NCI-H345 (cell line): Measurements from ENCODE around the gene TGFBR2.

Experiments used
- DNase-seq: peaks from one replicate; lab custom pipeline; 2025; lab: John Stamatoyannopoulos, UW

The TGFBR2 gene

DNA sequence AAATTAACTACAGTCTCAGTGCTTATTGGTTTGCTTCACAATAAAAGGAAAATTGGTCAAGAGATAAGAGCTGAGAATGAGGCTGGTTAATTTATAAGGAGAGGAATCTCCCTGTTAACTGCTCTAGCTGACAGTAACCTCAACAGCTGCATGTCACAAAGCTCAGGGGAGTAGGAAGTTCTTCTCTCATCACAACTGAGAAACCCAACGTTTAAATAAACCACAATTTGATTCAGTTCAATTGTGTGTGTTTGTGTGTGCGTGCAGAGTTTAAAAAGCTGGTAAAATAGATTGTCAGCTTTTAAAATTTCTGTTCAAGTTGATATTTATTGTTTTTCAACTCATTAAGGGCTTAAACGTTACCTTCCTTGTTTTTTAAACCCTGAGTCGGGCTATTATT lies 3.5 kb upstream of the TGFBR2 start:
- DNase-seq = no peak

DNA sequence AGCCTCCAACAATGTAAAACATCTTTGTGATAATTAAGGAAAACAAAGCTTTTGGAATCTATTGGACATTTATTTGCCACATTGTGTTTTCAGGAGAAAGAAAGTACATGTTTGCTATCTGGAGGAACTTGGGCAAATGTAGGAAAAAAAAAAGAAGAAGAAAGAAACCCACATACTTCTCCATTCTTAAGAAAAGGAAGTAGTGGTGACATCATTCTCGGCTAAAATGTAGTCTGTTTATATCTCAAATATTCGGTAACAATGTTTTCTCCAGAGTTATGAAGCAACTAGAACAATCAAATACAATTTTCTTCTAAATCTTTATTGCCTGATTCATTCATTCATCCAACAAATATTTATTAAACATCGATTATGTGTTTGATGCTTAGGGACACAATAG lies 2.3 kb upstream of the TGFBR2 start:
- no peak for DNase-seq

DNA sequence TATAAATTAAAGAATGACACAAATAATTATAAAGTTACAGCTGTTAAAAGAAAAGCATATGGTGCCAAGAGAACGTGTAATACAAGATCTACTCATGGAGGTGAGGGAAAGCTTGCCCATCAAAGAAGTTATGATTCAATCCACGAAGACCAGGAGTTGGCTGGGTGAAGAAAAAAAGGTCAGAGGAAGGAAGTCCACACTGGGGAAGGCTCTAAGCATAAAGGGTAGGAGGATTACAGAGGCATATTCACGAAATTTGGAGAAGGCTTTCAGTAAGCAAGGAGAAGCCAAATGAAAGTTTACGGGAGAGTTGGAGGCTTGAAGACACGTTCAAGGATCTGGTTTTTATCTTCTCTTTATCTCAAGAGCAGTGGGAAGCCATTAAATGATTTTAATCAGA lies 1.8 kb upstream of the TGFBR2 start:
- no peak for DNase-seq

DNA sequence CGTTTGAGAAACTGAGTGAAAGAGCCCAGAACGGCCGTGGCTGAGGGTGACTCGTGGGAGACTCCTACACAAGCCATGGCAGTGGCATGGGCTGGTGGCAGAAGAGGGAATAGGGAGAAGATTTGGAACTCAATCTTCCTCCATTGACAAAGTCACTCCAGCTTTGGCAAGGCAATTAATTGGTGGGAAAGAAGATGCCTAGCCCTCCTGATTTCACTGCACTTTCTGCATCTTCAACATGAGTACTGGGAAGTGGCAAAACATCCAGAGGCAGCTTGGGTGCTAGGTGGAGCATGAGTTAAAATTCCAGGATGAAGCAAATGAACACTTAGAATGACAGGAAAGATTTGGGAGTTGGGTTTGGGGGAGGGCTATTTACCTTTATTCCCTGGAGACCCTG lies 1.4 kb upstream of the TGFBR2 start:
- no peak for DNase-seq

DNA sequence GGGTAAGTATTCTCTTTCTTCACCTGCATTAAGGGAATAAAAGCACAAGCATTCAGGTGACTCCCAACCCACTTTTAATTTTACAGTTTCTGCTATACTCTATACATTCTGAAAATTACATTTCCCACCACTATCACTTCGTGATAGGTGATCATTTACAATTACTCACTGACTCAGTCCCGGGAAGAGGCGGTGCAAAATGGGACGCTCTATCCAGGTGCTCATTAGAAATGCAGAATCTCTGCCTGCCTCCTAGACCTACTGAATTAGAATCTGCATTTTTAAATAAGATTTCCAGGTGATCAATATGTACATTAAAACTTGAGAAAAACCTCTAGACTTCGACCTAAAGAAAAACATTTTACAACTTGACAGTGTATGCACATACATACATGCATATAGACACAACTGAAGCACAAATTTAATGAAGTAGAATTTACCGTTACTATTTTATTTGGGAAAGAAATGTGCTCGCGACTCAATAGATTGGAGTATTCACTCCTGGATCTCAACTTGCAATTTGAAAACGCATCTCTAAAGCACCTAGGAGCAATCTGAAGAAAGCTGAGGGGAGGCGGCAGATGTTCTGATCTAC lies 598 bp upstream of the TGFBR2 start:
- DNase-seq = no peak

DNA sequence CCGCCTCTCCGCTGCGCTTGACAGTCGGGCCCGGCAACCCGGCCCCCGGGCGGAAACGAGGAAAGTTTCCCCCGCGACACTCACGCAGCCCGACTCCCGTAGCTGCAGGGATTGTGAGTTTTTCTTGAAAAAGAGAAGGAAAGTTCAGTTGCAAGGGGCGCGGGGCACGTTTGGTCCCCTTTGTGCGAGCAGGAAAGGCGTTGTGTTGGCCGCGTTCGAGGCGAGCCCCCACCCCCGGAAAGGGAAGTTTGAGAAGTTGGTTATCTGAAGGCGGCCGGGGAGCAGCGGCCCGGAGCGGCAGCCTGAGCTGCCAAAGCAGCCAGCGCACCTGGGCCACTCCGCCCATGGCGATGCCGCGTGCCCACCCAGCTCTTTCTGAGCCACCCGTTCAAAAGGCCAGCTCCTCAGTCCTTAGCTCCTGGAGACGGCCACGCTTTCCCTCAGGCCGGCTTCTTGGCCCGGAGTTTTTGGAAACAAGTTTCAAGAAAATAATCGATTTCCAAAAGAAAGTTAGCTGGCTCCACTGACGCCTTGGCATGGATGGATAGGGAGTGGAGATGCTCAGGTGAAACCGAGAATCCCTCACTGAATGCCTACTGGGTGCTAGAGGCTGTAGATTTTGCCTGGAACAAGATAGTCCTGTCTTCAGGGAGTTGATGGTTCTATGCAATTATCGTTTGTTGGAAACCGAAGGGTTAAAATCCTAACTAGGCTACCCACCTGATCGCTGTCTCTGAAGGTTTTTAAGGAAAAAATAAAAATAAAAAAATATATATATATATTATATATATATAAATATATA lies 832 bp downstream of the TGFBR2 start:
- no peak for DNase-seq

DNA sequence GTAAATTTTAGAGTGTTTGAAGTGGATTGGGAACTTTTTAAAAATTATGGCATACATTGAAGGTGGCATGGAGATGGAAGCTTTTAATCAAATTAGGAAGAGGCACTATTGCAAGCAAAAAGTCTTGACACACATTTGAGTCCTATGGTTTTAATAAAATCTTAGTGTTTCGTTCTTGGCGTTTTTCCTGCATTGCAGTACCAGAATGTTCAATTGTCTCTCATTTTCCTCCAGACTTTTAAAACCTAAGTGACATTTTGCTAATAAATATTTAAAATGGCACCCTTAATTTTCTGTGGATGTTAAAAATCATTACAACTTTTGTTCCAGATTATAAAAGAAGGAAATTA lies 2.2 kb downstream of the TGFBR2 start:
- DNase-seq = no peak

DNA sequence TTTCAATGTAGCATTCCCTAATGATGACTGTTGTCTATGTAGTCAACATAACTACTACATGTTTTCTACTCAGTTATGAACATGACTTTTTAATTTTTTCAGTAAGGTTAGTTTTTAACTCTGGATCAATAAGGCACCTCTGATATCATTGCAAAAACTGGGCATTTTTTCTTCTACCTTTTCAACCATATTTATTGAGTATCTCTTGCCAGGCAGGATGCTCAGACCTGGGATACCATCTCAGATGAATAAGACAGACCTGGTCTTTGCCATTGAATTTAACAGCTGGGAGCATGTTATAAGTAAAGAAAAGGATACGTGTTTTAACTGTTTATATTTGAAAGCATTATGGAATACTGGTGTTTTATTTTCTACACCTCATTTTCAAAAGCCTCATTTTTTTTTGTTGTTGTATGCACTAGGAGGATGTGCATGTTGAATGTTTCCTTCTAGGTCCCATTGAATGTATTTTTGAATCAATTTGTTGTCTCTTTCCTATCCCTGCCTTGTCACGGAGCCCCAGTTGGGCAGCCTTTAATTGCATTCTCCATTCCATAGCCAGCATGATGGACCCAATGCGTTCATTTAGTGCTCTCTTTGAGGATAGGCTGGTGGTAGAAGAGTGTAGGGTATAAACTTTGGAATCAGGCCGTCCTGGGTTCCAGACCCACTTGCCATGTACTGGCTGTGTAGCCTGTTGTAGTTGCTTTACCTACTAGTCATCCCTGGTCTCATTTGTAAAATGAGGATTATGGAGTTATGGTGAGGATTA lies 3.7 kb downstream of the TGFBR2 start:
- DNase-seq = no peak

DNA sequence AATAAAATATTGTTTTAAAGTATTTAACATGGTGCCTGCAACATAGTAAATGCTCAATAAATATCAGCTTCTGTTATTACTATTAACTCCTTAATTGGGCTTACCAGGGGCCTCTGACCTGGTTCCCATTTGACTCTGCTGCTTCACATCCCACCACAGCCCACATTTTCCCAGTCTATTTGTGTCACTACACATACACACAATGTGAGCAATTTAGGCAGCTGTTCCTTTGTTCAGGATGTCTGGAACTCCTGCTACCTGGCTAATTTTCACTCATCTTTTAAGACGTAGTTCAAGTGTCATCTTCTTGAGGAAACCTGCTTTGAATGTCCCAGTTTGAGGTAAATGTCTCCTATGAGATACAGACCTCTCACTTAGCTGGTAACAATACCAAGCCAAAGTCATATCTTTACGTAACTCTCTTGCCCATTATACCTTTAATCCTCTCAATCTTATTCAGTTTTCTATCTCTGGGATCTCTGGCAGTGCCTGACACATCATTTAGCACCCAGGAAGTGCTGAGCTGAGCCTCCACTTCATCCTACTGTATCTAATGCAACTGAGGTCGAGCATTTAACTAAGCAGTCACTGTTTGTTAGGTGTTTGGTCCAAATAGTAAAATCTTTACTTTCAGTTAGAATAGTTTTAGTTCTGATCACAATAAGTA lies 4.4 kb downstream of the TGFBR2 start:
- DNase-seq = no peak

DNA sequence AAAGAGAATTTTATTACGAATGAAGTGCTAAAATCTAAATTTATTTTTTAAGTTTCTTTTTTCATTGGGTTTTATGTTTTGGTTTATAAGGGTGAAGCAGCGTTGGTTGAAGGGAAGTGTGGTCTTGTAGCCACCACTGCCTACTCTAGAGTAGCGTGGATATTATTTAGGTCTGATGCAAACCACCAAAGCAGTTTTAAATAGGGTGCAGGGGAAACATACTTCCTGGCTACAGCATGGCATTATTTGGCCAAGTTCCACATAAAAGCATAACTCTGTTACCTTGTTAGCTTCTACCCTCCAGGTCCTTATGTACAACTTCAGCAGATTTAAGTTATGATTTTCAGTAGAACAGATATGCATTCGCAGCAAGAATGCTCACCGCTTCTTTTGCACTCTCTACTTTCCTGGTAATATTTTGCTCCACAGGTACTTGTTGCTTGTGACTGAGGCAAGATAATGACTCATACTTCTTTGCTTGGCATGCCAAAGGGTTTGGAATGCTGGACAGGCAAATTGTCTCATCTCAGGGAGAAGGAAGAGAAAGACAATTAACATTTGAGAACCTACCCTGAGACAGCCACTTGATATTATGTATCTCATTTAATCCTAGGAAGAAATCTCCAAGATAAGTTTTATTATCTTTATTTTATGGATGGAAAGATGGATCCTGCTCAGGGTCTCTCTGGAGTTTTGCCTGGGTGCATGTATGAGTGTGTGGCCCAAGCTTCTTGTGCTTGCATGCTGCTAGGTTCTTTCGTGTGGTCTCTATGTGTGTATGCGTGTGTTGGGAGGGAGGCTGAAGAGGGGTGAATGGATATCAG lies 5.4 kb downstream of the TGFBR2 start:
- DNase-seq = no peak

DNA sequence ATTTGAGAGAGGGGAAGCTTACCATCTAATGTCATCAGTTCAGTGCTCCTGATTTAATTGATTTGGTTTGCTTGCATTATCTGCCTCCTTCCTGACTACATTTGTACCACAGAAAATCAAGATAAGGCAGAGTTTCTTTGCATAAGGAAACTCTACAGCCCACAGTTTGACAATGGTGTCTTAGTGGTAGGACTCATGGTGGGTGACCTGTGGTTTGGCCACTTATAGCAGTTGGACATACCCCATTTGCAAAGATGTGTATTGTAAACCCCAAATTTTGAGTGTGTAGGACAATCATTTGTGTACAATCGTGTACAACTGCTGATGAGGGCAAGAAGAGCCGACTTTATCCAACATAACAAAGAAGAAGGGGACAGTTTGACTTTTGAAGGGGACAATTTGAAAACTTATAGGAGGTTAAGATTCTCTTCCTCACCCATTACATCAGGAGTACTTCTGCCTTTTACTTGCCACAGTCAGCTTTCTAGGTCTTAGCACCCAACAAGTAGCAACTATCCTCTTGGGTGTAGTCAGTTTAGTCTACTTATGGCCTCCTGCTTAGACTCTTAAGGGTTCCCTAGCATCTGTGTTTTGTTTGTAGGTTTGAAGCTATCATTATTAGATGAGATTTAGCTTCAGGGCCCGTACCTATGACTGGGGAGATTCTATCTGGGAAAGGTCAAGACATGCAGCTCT lies 6.2 kb downstream of the TGFBR2 start:
- DNase-seq = no peak

DNA sequence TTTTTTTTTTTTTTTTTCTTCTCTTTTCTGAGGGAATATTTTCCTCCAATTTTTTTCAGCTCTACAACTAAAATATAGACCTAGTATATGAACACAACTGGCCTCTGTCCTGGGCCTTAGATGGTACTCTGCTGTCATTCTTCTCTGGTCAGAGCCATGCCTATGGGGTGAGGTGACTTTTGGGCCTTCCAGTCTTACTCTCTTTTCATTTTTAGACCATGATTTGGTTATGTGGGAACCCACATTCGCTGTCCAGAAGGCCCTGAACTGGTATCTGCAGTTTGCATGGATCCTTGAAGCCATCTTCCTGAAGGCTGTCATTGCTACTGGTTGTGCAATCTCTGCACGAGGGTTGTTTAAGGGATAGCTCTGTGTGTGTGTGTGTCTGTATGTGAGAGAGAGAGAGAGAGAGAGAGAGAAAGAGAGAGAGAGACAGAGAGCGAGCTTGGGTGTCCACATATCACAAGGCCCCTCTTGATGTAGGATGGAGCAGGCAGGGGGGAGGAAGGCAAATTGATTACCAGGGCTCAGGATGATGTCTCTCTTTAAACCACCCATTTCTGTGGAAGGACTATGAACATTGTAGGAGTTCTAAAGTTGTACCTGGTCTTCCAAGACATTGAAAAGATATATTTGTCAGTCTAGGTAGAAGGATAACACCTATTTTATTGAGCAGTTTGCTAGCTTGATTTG lies 6.9 kb downstream of the TGFBR2 start:
- no peak for DNase-seq

DNA sequence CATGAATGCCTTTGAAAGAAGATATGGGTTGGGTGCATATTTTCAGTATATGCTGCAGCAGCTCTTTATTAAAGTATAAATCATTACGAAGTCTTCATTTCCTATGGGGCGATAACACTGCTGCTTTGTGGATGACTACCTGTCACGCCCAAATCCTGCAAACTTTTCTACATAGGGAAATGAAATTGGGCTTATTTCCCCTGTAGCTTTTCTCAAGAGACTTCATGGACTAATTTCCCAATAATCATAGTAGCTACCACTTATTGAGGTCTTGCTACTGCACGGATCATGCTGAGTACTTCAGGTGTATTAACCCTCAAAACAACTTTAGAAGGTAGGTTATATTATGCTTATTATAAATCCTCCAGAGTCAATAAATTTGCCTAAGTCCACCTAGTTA lies 8.0 kb downstream of the TGFBR2 start:
- DNase-seq = no peak

DNA sequence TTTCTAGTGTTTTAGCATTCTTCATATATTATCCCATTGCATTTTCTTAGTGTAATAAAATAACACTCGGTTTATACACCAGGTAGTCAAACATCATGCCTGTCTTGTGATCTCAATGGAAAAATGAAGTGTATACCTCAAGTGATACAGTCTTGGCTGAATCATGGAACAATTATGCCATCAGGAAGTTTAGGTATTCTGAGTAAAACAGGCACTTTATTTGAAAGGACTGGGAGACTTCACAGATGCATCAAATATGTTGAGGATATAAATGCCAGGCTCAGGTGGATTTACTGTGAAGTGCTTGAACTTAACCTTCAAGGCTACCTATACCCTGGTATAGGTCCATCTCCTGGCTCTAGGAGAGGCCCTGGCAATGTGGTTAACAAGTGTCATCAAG lies 8.5 kb downstream of the TGFBR2 start:
- no peak for DNase-seq

DNA sequence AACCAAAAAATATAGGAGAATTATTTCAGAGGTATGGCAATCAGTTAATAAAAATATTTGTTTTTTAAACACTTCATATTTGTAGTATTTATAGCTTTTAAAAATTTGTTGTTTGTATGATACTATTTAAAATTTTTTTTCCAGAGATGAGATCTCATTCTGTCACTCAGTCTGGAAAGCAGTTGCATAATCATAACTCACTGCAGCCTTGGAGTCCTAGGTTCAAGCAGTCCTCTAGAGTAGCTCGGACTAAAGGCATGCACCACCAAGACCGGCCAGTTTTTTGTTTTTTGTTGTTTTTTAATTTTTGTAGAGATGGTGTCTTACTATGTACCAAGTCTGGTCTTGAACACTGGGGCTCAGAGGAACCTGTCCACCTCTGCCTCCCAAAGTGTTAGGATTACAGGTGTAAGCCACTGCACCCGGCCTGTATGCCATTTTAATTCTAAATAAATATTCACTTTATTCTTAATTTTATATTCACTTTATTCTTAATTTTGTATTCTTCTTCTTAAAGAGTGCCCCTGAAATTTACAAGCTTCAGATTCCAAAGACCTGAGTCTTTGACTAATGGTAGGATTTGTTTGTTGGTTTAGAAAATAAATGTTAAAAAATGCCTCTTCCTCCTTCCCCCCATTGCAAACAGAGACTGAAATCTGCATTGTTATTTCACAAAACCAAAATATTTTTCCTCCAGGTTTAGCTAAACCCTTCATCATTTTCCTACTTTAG lies 9.4 kb downstream of the TGFBR2 start:
- no peak for DNase-seq

DNA sequence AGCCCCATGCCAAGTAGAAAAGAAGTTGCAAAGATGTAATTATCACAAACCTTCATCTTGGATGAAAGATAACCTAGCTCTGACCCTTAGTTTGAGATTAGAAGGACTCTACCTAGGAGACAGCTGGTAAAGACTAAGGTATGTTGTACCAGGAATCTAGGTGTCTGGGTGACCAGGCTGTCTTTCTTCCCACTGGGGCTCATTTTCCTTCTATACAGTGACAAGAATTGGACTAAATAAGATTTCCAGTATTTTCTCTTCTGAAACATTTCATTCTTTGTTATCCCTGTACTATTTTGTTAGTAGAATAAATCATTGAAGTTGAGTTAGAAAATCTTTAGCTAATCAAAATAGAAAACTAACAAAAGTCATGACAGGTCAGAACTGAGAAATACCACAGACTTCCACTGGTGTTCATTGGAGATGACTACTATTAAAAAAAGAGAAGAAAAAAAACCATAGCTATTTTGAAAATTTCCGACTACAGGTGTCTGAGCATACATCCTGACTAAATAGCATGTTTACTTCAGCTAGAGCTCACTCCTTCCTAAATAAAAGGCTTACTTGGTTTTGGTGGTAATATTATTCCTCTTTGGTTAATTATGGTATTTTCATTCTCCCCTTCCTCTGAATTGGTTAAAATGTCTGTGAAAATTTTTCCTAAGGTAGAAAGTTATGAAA lies 10.1 kb downstream of the TGFBR2 start:
- DNase-seq = no peak

DNA sequence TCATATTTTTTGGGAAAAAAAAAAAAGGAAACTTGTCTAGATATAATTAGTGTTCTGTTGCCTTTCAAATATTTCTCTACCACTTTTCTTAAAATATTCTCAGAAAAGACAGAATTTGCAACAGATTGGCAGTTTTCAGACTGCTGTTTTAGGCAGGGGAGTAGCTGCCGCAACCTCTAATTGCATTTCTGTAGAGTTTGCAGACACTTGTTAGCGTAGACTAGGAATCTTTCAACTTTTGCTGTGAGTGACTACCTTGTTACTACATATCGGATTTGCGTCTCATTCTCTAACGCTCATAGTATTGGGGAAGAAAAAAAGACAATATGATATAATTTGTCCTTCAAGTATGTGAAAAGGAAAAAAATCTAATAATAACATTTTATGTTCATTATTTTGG lies 10.7 kb downstream of the TGFBR2 start:
- DNase-seq = no peak

DNA sequence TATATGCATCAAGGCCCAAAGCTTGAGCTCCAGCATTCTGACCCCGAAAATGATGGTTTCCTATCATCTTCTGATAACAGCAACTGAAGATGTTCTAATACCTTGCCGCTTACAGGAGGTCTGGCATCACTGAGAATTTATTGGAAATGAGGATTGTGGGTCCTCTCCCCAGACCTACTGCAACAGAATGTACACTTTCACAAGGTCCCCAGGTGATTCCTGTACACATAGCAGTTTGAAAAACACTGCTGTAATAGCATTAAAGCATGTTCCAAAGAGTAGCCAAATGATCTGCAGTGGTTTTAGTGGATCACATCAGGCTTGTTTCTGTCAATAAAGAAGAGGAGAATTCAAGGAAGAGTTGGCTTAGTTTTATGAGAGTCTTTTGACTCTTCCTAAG lies 11.3 kb downstream of the TGFBR2 start:
- no peak for DNase-seq

DNA sequence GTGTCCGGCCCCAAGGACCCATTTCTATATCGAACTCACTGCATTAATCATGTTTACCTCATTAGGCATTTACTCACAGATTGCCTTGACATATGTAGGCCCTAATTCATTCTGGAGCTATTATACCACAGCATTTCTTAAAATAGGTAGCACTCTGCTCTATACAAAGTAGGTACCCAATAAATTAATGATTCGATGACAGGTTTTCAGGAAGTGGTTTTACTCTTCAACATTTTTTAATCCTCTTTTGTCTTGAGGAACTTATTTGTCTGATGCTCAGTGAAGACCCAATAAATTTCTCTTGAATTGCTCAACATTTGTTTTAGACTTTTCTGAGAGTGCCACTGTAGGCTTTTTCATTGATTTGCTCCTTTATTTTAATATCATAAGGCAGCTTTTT lies 12.1 kb downstream of the TGFBR2 start:
- DNase-seq = no peak
